ENCODE measurements around the gene SETD6. TPM values are rescaled to one million over a fixed set of nuclear protein-coding genes. Genes with fewer than 3 reads are reported as not detected.

The SETD6 gene, protein sequence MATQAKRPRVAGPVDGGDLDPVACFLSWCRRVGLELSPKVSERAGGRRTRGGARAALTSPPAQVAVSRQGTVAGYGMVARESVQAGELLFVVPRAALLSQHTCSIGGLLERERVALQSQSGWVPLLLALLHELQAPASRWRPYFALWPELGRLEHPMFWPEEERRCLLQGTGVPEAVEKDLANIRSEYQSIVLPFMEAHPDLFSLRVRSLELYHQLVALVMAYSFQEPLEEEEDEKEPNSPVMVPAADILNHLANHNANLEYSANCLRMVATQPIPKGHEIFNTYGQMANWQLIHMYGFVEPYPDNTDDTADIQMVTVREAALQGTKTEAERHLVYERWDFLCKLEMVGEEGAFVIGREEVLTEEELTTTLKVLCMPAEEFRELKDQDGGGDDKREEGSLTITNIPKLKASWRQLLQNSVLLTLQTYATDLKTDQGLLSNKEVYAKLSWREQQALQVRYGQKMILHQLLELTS
- 10 to 100 TPM; 11.1 to 16.2 TPM for total RNA-seq
- 10 to 100 TPM in 1 of 2 donors, 1 to 10 TPM in 1; 4.9 to 19.3 TPM for polyA plus RNA-seq
- long read RNA-seq, donor 1, transcript SETD6-202 (9 exons, 2,042 nt), result major isoform, 11 of 27 reads
- long read RNA-seq, donor 1, partial matches to known transcripts, result 4 of 27 reads
- long read RNA-seq, donor 1, other reads (novel, unspliced or antisense), result 9 of 27 reads
- long read RNA-seq, donor 2, partial matches to known transcripts, result 1 of 9 reads
- long read RNA-seq, donor 2, other reads (novel, unspliced or antisense), result 5 of 9 reads

DNA sequence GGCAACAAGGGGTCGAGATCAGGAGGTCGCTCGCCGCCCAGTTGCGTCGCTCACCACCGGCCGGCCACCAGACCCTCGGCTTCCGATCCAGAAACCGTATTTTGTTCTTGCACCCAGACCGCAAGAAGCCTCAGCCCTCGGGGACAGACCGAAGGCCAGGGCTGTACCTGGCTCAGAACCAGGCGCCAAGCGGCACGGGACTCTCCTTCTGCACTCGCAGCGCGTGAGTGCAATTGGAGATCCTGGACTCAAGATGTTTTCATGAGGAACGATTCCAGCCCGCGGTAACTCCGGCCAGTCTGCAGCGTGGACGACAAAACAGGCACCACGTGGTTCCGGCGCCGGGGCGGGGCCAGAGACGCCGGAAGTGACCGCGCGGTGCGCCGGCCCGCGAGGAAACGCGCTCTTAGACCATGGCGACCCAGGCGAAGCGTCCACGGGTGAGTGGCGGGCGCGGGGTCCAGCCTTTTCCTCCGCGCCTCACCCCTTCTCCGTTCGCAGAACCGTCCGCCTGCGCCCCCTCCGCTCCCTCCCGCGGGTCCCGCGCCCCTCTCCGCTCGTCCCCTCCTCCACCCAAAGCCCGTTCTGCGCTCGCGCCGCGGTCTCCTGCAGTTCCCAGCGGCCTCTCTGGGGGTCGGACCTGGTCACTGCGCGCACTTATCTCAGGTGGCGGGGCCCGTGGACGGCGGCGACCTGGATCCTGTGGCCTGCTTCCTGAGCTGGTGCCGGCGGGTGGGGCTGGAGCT, at the start of gene SETD6:
TSS of gene SETD6 (plus strand) at position 393 of the 746 bp plus-strand sequence. CDS start at position 414, 21 bp downstream.
- Histone ChIP-seq H3K27ac (ENCODE audit: low read depth in 1 of 2, low read length in 2 of 2) (peak within 1 kb of the TSS in 1 of 2 donors; percentile 36), H3K36me3 (ENCODE audit: control insufficient read depth in 1 of 2, insufficient read depth in 2 of 2, low read length in 1 of 2) (peaks cover 0 to 2% of the 10 kb centered on the region in 2 donors), H3K9me3 (ENCODE audit: control insufficient read depth, low read length) (no peaks in the 10 kb centered on the region), H3K4me3 (ENCODE audit: low read length in 2 of 2) (peak within 1 kb of the TSS; percentile 45 to 85), H3K4me1 (ENCODE audit: control insufficient read depth in 1 of 2, insufficient read depth in 2 of 2, low read length in 2 of 2) (no peaks in the 10 kb centered on the region), H3K27me3 (ENCODE audit: control insufficient read depth in 1 of 2, insufficient read depth in 2 of 2, low read length in 1 of 2) (no peaks in the 10 kb centered on the region)
- ATAC-seq (ENCODE audit: low FRiP score), result peak; percentile 96
- WGBS, 2 donors, result 0% methylated on average over 60 to 80 of the region's 80 CpGs
- intact Hi-C loops (cut with DNase I), result loop anchor here (10.0 kb wide), 3 partner anchors 120 to 220 kb away; partner anchors contain the start of gene GOT2 (in 2 of the 2)
- DNase-seq, result peak; percentile 92 to 96

- no peaks in the 10 kb centered on the region for H3K9me3 ChIP-seq (ENCODE audit: control insufficient read depth, low read length)
- DNase-seq (no peak), ATAC-seq (ENCODE audit: low FRiP score) (no peak)
- no peaks in the 10 kb centered on the region for H3K36me3 ChIP-seq (ENCODE audit: control insufficient read depth in 1 of 2, insufficient read depth in 2 of 2, low read length in 1 of 2)
- no peak overlapping the region for H3K27ac ChIP-seq (ENCODE audit: low read depth in 1 of 2, low read length in 2 of 2)
- 72 to 74% methylated on average over 13 of the region's 13 CpGs for WGBS, 2 donors
- no peaks in the 10 kb centered on the region for H3K27me3 ChIP-seq (ENCODE audit: control insufficient read depth in 1 of 2, insufficient read depth in 2 of 2, low read length in 1 of 2)
- no peaks in the 10 kb centered on the region for H3K4me1 ChIP-seq (ENCODE audit: control insufficient read depth in 1 of 2, insufficient read depth in 2 of 2, low read length in 2 of 2)
- H3K4me3 ChIP-seq (ENCODE audit: low read length in 2 of 2), result no peak overlapping the region
- intact Hi-C loops (cut with DNase I), result no loop called here
Measured at GRCh38 chr16:58465817-58466216, 49.5 kb upstream of the SETD6 start.

GRCh38 chr16:58466396-58466795, 48.9 kb upstream of the SETD6 start:
- H3K9me3 ChIP-seq (ENCODE audit: control insufficient read depth, low read length), result no peaks in the 10 kb centered on the region
- DNase-seq (peak in 1 of 2 donors; percentile 33), ATAC-seq (ENCODE audit: low FRiP score) (no peak)
- H3K27ac ChIP-seq (ENCODE audit: low read depth in 1 of 2, low read length in 2 of 2), result no peak overlapping the region
- H3K36me3 ChIP-seq (ENCODE audit: control insufficient read depth in 1 of 2, insufficient read depth in 2 of 2, low read length in 1 of 2), result no peaks in the 10 kb centered on the region
- no peak overlapping the region for H3K4me3 ChIP-seq (ENCODE audit: low read length in 2 of 2)
- 83 to 88% methylated on average over 3 of the region's 3 CpGs for WGBS, 2 donors
- no peaks in the 10 kb centered on the region for H3K27me3 ChIP-seq (ENCODE audit: control insufficient read depth in 1 of 2, insufficient read depth in 2 of 2, low read length in 1 of 2)
- H3K4me1 ChIP-seq (ENCODE audit: control insufficient read depth in 1 of 2, insufficient read depth in 2 of 2, low read length in 2 of 2), result no peaks in the 10 kb centered on the region
- intact Hi-C loops (cut with DNase I), result no loop called here

GRCh38 chr16:58467905-58468304, 47.4 kb upstream of the SETD6 start:
- no peaks in the 10 kb centered on the region for H3K4me1 ChIP-seq (ENCODE audit: control insufficient read depth in 1 of 2, insufficient read depth in 2 of 2, low read length in 2 of 2)
- peak in 1 of 2 donors; percentile 56 for DNase-seq
- H3K36me3 ChIP-seq (ENCODE audit: control insufficient read depth in 1 of 2, insufficient read depth in 2 of 2, low read length in 1 of 2), result no peaks in the 10 kb centered on the region
- no peak overlapping the region for H3K27ac ChIP-seq (ENCODE audit: low read depth in 1 of 2, low read length in 2 of 2)
- intact Hi-C loops (cut with DNase I), result no loop called here
- no peaks in the 10 kb centered on the region for H3K27me3 ChIP-seq (ENCODE audit: control insufficient read depth in 1 of 2, insufficient read depth in 2 of 2, low read length in 1 of 2)
- H3K9me3 ChIP-seq (ENCODE audit: control insufficient read depth, low read length), result no peaks in the 10 kb centered on the region
- no peak for ATAC-seq (ENCODE audit: low FRiP score)
- H3K4me3 ChIP-seq (ENCODE audit: low read length in 2 of 2), result no peak overlapping the region
- WGBS, 2 donors, result 88 to 93% methylated on average over 5 of the region's 5 CpGs

GRCh38 chr16:58471209-58471975, 43.9 kb upstream of the SETD6 start:
- ATAC-seq (ENCODE audit: low FRiP score), result no peak
- Histone ChIP-seq H3K9me3 (ENCODE audit: control insufficient read depth, low read length) (no peaks in the 10 kb centered on the region), H3K27ac (ENCODE audit: low read depth in 1 of 2, low read length in 2 of 2) (no peak overlapping the region), H3K4me3 (ENCODE audit: low read length in 2 of 2) (no peak overlapping the region), H3K27me3 (ENCODE audit: control insufficient read depth in 1 of 2, insufficient read depth in 2 of 2, low read length in 1 of 2) (no peaks in the 10 kb centered on the region), H3K4me1 (ENCODE audit: control insufficient read depth in 1 of 2, insufficient read depth in 2 of 2, low read length in 2 of 2) (no peaks in the 10 kb centered on the region), H3K36me3 (ENCODE audit: control insufficient read depth in 1 of 2, insufficient read depth in 2 of 2, low read length in 1 of 2) (no peaks in the 10 kb centered on the region)
- DNase-seq, result peak in 1 of 2 donors; percentile 32
- 65 to 69% methylated on average over 10 of the region's 10 CpGs for WGBS, 2 donors
- intact Hi-C loops (cut with DNase I), result no loop called here

DNA sequence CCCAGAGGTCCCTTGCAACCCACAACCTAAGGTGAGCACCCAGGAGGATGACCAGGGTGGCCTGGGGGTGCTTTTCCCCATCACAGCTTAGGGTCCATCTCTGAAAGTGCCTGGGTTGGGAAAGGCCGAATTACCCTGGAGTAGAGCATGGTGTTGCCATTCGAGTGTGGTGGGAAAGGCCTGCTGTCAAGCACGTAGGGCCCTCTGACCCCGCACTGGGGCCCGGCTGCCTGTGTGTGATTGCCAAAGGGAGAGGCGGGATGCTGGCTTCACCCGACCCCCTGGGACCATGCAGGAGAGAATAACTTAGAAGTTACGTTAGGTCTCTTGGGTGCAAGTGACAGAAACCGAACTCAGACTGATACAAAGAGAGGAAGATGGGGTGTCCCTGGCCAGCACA, 43.1 kb upstream of the SETD6 start:
- WGBS, 2 donors, result 91 to 92% methylated on average over 9 of the region's 9 CpGs
- Histone ChIP-seq H3K9me3 (ENCODE audit: control insufficient read depth, low read length) (no peaks in the 10 kb centered on the region), H3K4me1 (ENCODE audit: control insufficient read depth in 1 of 2, insufficient read depth in 2 of 2, low read length in 2 of 2) (no peaks in the 10 kb centered on the region), H3K27me3 (ENCODE audit: control insufficient read depth in 1 of 2, insufficient read depth in 2 of 2, low read length in 1 of 2) (no peaks in the 10 kb centered on the region), H3K4me3 (ENCODE audit: low read length in 2 of 2) (no peak overlapping the region), H3K36me3 (ENCODE audit: control insufficient read depth in 1 of 2, insufficient read depth in 2 of 2, low read length in 1 of 2) (no peaks in the 10 kb centered on the region), H3K27ac (ENCODE audit: low read depth in 1 of 2, low read length in 2 of 2) (no peak overlapping the region)
- no peak for ATAC-seq (ENCODE audit: low FRiP score)
- peak in 1 of 2 donors; percentile 45 for DNase-seq
- intact Hi-C loops (cut with DNase I), result no loop called here

- ATAC-seq (ENCODE audit: low FRiP score) (no peak), DNase-seq (no peak)
Measured at GRCh38 chr16:58472827-58473226, 42.5 kb upstream of the SETD6 start.

DNA sequence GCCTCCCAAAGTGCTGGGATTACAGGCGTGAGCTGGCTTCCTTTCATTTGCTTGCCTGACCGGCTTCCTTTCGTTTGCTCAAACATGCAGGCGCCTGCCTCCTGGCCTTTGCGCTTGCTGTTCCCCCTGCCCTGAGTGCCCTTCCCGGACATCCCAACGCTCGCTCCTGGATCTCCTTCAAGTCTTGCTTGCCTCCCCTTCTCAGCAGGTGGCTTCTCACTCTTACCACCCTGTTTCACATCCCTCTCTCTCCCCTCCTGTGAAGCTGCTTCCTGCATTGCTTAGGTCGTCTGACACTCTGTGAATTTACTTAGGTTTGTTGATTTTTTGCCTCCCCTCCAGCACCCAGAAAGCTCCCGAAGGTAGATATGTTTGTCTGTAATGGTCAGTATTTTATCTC, 41.0 kb upstream of the SETD6 start:
- H3K4me3 ChIP-seq (ENCODE audit: low read length in 2 of 2), result no peak overlapping the region
- no peaks in the 10 kb centered on the region for H3K27me3 ChIP-seq (ENCODE audit: control insufficient read depth in 1 of 2, insufficient read depth in 2 of 2, low read length in 1 of 2)
- H3K4me1 ChIP-seq (ENCODE audit: control insufficient read depth in 1 of 2, insufficient read depth in 2 of 2, low read length in 2 of 2), result no peaks in the 10 kb centered on the region
- no peaks in the 10 kb centered on the region for H3K36me3 ChIP-seq (ENCODE audit: control insufficient read depth in 1 of 2, insufficient read depth in 2 of 2, low read length in 1 of 2)
- no peaks in the 10 kb centered on the region for H3K9me3 ChIP-seq (ENCODE audit: control insufficient read depth, low read length)
- 76 to 79% methylated on average over 10 of the region's 10 CpGs for WGBS, 2 donors
- DNase-seq (no peak), ATAC-seq (ENCODE audit: low FRiP score) (no peak)
- intact Hi-C loops (cut with DNase I), result no loop called here
- no peak overlapping the region for H3K27ac ChIP-seq (ENCODE audit: low read depth in 1 of 2, low read length in 2 of 2)

More at GRCh38 chr16:58472827-58473226, 42.5 kb upstream of the SETD6 start:
- no peaks in the 10 kb centered on the region for H3K9me3 ChIP-seq (ENCODE audit: control insufficient read depth, low read length)
- H3K4me1 ChIP-seq (ENCODE audit: control insufficient read depth in 1 of 2, insufficient read depth in 2 of 2, low read length in 2 of 2), result no peaks in the 10 kb centered on the region
- 94 to 98% methylated on average over 3 of the region's 3 CpGs for WGBS, 2 donors
- intact Hi-C loops (cut with DNase I), result no loop called here
- H3K36me3 ChIP-seq (ENCODE audit: control insufficient read depth in 1 of 2, insufficient read depth in 2 of 2, low read length in 1 of 2), result no peaks in the 10 kb centered on the region
- no peak overlapping the region for H3K27ac ChIP-seq (ENCODE audit: low read depth in 1 of 2, low read length in 2 of 2)
- H3K27me3 ChIP-seq (ENCODE audit: control insufficient read depth in 1 of 2, insufficient read depth in 2 of 2, low read length in 1 of 2), result no peaks in the 10 kb centered on the region
- H3K4me3 ChIP-seq (ENCODE audit: low read length in 2 of 2), result no peak overlapping the region

Measured in aorta (tissue), 5 donors.